HG03460 (cell line): ENCODE results near the gene NDUFAF2.
"Not testable (repeated sequence)": the region's sequence is repeated elsewhere in the genome, so short reads cannot be mapped to it uniquely, and the experiment has no call there.

Experiments
- ATAC-seq: cut with Tn5 transposase; IDR thresholded peaks from one replicate; pipeline ENCODE4 v1.9.1; 2021; ENCODE audit not compliant: unreplicated experiment

NDUFAF2 gene

GRCh38 chr5:61168951-61169350 is 223.9 kb downstream of the NDUFAF2 start:
- no peak for ATAC-seq

- ATAC-seq, result no peak
These were observed 226.5 kb downstream of the NDUFAF2 start for GRCh38 chr5:61171479-61171878.

- ATAC-seq, result no peak
These were observed 231.6 kb downstream of the NDUFAF2 start for GRCh38 chr5:61176631-61177030.

- no peak for ATAC-seq
These were observed 232.1 kb downstream of the NDUFAF2 start for GRCh38 chr5:61177070-61177469.

GRCh38 chr5:61177716-61178115 is 232.7 kb downstream of the NDUFAF2 start:
- ATAC-seq, result peak; percentile 80

GRCh38 chr5:61178702-61179101 is 233.7 kb downstream of the NDUFAF2 start:
- no peak for ATAC-seq

- no peak for ATAC-seq
These were observed 235.9 kb downstream of the NDUFAF2 start for GRCh38 chr5:61180886-61181285.

GRCh38 chr5:61182449-61182848 is 237.4 kb downstream of the NDUFAF2 start:
- no peak for ATAC-seq

- no peak for ATAC-seq
These were observed 238.5 kb downstream of the NDUFAF2 start for GRCh38 chr5:61183538-61183937.

GRCh38 chr5:61184708-61185107 is 239.7 kb downstream of the NDUFAF2 start:
- ATAC-seq, result no peak

- no peak for ATAC-seq
These were observed 241.6 kb downstream of the NDUFAF2 start for GRCh38 chr5:61186634-61187033.

- not testable (repeated sequence) for ATAC-seq
These were observed 242.3 kb downstream of the NDUFAF2 start for GRCh38 chr5:61187352-61187751.

GRCh38 chr5:61187826-61188225 is 242.8 kb downstream of the NDUFAF2 start:
- not testable (repeated sequence) for ATAC-seq

- no peak for ATAC-seq
These were observed 253.6 kb downstream of the NDUFAF2 start for GRCh38 chr5:61198606-61199005.

- ATAC-seq, result peak; percentile 67
These were observed 255.7 kb downstream of the NDUFAF2 start for GRCh38 chr5:61200582-61201155.

- no peak for ATAC-seq
These were observed 257.2 kb downstream of the NDUFAF2 start for GRCh38 chr5:61202213-61202612.
